Measurements from ENCODE around the gene SDF4. TPM values are rescaled to one million over a fixed set of nuclear protein-coding genes. Genes with fewer than 3 reads are reported as not detected.

The SDF4 gene
- total and polyA plus RNA-seq, 2 experiments from 2014 or later = 45.0 to 62.6 TPM

GRCh38 chr1:1227386-1227785, 4.4 kb downstream of the SDF4 start (continued):
- TF ChIP-seq ZNF462 (CRISPR knock-in tag; IDR thresholded peaks at IDR 0.05) (no peak), EZH2 (IDR thresholded peaks at IDR 0.05; ENCODE audit: low read depth, unreplicated experiment) (no peak), POLR2AphosphoS5 (IDR thresholded peaks at IDR 0.05; ENCODE audit: low read depth) (no peak)

GRCh38 chr1:1226566-1227362, 5.0 kb downstream of the SDF4 start:
- Histone ChIP-seq H3K4me1 (ENCODE audit: insufficient read depth) (peaks cover 6% of the 10 kb centered on the region), H3K27ac (ENCODE audit: low read depth) (no peak overlapping the region), H3K27me3 (ENCODE audit: insufficient read depth) (no peaks in the 10 kb centered on the region), H4K20me1 (replicated peaks; ENCODE audit: insufficient read depth) (peaks cover 5% of the 10 kb centered on the region; the same call in 1 of the 2 replicates), H3K9me2 (ENCODE audit: insufficient read depth) (no peaks in the 10 kb centered on the region), H3K36me3 (ENCODE audit: insufficient read depth) (peaks cover 3% of the 10 kb centered on the region; the same call in 1 of the 2 replicates), H3K79me2 (replicated peaks; ENCODE audit: insufficient read depth) (peaks cover 30% of the 10 kb centered on the region), H3F3A (replicated peaks; ENCODE audit: low read depth) (0 out of 2 replicates have a peak, but pooled peaks cover 4% of the 10 kb centered on the region), H3K4me3 (no peak overlapping the region), H2AFZ (no peak overlapping the region), H3K4me2 (no peak overlapping the region)
- no peak overlapping the region for H3K27ac Mint-ChIP-seq
- peaks cover 9% of the 10 kb centered on the region for H3K27me3 Mint-ChIP-seq (ENCODE audit: insufficient read depth, low read depth, poor library complexity)
- DNase-seq (ENCODE audit: low spot score) (no peak), ATAC-seq (no peak)
- H3K4me1 Mint-ChIP-seq = peaks cover 7% of the 10 kb centered on the region
- peaks cover 30% of the 10 kb centered on the region for H3K36me3 Mint-ChIP-seq (ENCODE audit: low read depth)
- no peaks in the 10 kb centered on the region; the same call in 2 of the 3 replicates for H3K9me3 Mint-ChIP-seq
- no peak overlapping the region for H3K4me3 Mint-ChIP-seq
- TF ChIP-seq CTCF (conservative IDR thresholded peaks at IDR 0.05; ENCODE audit: low read depth in 2 of 2) (no peak), JUNB (IDR thresholded peaks at IDR 0.05; ENCODE audit: unreplicated experiment) (no peak), ZNF462 (CRISPR knock-in tag; IDR thresholded peaks at IDR 0.05) (no peak)
